Panc1 (cell line): ENCODE results near the gene PIK3R1. TPM values are rescaled to one million over a fixed set of nuclear protein-coding genes. Genes with fewer than 3 reads are reported as not detected.

Experiments
- ATAC-seq: fragments of 200-7000 bp; cut with Tn5 transposase; 2 replicates; pipeline ENCODE4 v1.9.1; 2020; ENCODE audit warnings: mild to moderate bottlenecking, moderate library complexity
- BruUV-seq: library from RNA; stranded (reverse); fragments of 400-500 nt; replicated peaks from 2 replicates; lab custom pipeline; 2021; lab: Mats Ljungman, UMichigan
- CTCF ChIA-PET: fragments of 300-600 bp; sonication (Branson Sonifier 250); formaldehyde crosslinking; loops from one replicate; lab custom pipeline; 2022; ENCODE audit warnings: antibody characterized with exemption; lab: Charles Lee
- POLR2A ChIA-PET: fragments of 300-600 bp; sonication (Branson Sonifier 250); formaldehyde crosslinking; loops from one replicate; lab custom pipeline; 2022; ENCODE audit warnings: antibody characterized with exemption; lab: Charles Lee
- DNase-seq: peaks from one replicate; pipeline ENCODE4 v3.0.0-alpha.2; 2010; ENCODE audit warnings: low read depth, low spot score
- H3K27ac ChIP-seq: 2 replicates; pipeline ENCODE4 v1.5.1; 2011; ENCODE audit warnings: mild to moderate bottlenecking, low read length, inconsistent platforms
- H3K27me3 ChIP-seq: fragments of 200-500 bp; sonication (Bioruptor generic); 2 replicates; pipeline ENCODE4 v1.6.0; 2014; ENCODE audit warnings: low read length, inconsistent platforms; ENCODE audit not compliant: control insufficient read depth, insufficient read depth
- H3K36me3 ChIP-seq: fragments of 200-500 bp; sonication (Bioruptor generic); 2 replicates; pipeline ENCODE4 v1.5.1; 2014; ENCODE audit warnings: inconsistent platforms, mild to moderate bottlenecking, low read length, moderate library complexity; ENCODE audit not compliant: control insufficient read depth, insufficient read depth
- H3K4me1 ChIP-seq: 2 replicates; pipeline ENCODE4 v1.5.1; 2011; ENCODE audit warnings: inconsistent platforms, mild to moderate bottlenecking, low read length, moderate library complexity; ENCODE audit not compliant: control insufficient read depth, insufficient read depth
- H3K4me3 ChIP-seq, 2 experiments: 2 replicates each; pipeline ENCODE4 v1.5.1; 2011 to 2012; ENCODE audit warnings: low read depth in 2 of 2, low read length in 2 of 2, mild to moderate bottlenecking in 2 of 2, inconsistent platforms in 1 of 2, moderate library complexity in 1 of 2
- H3K9me3 ChIP-seq: fragments of 200-500 bp; sonication (Bioruptor generic); 2 replicates; pipeline ENCODE4 v1.5.1; 2014; ENCODE audit warnings: low read depth, mild to moderate bottlenecking, inconsistent platforms, low read length, moderate library complexity; ENCODE audit not compliant: control insufficient read depth, insufficient read depth
- POLR2AphosphoS5 ChIP-seq: IDR thresholded peaks from 2 replicates; pipeline ENCODE4 v1.6.1; 2012; ENCODE audit warnings: mild to moderate bottlenecking, low read depth, low read length, moderate library complexity
- SIN3A ChIP-seq: IDR thresholded peaks from 2 replicates; pipeline ENCODE4 v1.6.1; 2012; ENCODE audit warnings: low read depth, mild to moderate bottlenecking, low read length, moderate library complexity, borderline replicate concordance; ENCODE audit not compliant: insufficient read depth
- TCF7L2 ChIP-seq: IDR thresholded peaks from 2 replicates; pipeline ENCODE4 v1.6.1; 2011; ENCODE audit warnings: mild to moderate bottlenecking, low read depth, low read length, inconsistent platforms
- in situ Hi-C: cut with HindIII; loops from 2 replicates; pipeline ENCODE4 v1.10.0; 2016; ENCODE audit warnings: low sequenced_read_pairs, low pct_unique_long_range_greater_than_20kb
- intact Hi-C: fragments of 100-400 bp; cut with micrococcal nuclease; formaldehyde crosslinking; loops from one replicate; pipeline ENCODE4 v1.10.0; 2022; ENCODE audit not compliant: unreplicated experiment
- total RNA-seq: library from RNA; stranded (reverse); gene quantifications from one replicate; pipeline ENCODE4 v1.2.1, GENCODE V29; 2021; ENCODE audit not compliant: unreplicated experiment
- TF ChIP-seq, protein P1 (sequence below), 2 experiments: IDR thresholded peaks; 2 replicates each; pipeline ENCODE4 v1.6.1; 2011 to 2012; ENCODE audit warnings: low read depth in 2 of 2, control low read depth in 1 of 2, low read length in 1 of 2, mild to moderate bottlenecking in 1 of 2, moderate library complexity in 1 of 2; ENCODE audit not compliant: insufficient read depth in 1 of 2
- TF ChIP-seq, protein P2 (sequence below): fragments of 450-650 bp; IDR thresholded peaks from 2 replicates; pipeline ENCODE4 v1.5.1; 2017; ENCODE audit warnings: mild to moderate bottlenecking

Gene PIK3R1
- total RNA-seq, 1 experiment from 2014 or later = 23.4 TPM

DNA sequence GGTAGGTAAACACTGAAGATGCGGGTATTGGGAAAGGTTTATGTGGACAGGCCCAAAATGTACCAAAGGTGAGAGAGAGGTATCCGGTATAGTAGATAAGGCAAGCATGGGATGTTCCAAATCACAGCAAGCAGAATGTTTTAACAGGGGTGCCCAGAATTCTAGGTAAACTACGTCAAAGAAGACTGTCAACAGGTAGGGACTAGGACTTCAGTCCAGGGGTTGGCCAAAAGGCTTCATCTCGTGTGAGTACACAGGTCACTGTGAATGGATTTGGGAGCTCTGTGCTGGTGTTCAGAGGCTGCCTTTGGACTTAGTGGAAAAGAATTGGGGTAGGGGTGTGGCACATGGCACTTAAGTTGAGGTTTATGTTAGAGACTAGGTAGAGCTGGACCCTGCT lies 66.4 kb downstream of the PIK3R1 start:
- no peak for DNase-seq
- Histone ChIP-seq H3K27ac (no peak overlapping the region), H3K36me3 (peaks cover 5% of the 10 kb centered on the region), H3K4me3 (no peak overlapping the region), H3K27me3 (no peaks in the 10 kb centered on the region), H3K9me3 (no peaks in the 10 kb centered on the region), H3K4me1 (0 out of 2 replicates have a peak, but pooled peaks cover 3% of the 10 kb centered on the region)
- in situ Hi-C loops (no loop called here), intact Hi-C loops (no loop called here)
- BruUV-seq = no TSS peak
- ATAC-seq = no peak
- ChIA-PET POLR2A (no interaction called here), CTCF (no interaction called here)
- no peak for TF ChIP-seq TCF7L2
- no peak for TF ChIP-seq POLR2AphosphoS5
- TF ChIP-seq, protein P1, sequence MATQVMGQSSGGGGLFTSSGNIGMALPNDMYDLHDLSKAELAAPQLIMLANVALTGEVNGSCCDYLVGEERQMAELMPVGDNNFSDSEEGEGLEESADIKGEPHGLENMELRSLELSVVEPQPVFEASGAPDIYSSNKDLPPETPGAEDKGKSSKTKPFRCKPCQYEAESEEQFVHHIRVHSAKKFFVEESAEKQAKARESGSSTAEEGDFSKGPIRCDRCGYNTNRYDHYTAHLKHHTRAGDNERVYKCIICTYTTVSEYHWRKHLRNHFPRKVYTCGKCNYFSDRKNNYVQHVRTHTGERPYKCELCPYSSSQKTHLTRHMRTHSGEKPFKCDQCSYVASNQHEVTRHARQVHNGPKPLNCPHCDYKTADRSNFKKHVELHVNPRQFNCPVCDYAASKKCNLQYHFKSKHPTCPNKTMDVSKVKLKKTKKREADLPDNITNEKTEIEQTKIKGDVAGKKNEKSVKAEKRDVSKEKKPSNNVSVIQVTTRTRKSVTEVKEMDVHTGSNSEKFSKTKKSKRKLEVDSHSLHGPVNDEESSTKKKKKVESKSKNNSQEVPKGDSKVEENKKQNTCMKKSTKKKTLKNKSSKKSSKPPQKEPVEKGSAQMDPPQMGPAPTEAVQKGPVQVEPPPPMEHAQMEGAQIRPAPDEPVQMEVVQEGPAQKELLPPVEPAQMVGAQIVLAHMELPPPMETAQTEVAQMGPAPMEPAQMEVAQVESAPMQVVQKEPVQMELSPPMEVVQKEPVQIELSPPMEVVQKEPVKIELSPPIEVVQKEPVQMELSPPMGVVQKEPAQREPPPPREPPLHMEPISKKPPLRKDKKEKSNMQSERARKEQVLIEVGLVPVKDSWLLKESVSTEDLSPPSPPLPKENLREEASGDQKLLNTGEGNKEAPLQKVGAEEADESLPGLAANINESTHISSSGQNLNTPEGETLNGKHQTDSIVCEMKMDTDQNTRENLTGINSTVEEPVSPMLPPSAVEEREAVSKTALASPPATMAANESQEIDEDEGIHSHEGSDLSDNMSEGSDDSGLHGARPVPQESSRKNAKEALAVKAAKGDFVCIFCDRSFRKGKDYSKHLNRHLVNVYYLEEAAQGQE (IDR thresholded peaks at IDR 0.05; ENCODE audit: insufficient read depth in 1 of 2, low read depth in 2 of 2, low read length in 1 of 2) = no peak
- TF ChIP-seq, protein P2, sequence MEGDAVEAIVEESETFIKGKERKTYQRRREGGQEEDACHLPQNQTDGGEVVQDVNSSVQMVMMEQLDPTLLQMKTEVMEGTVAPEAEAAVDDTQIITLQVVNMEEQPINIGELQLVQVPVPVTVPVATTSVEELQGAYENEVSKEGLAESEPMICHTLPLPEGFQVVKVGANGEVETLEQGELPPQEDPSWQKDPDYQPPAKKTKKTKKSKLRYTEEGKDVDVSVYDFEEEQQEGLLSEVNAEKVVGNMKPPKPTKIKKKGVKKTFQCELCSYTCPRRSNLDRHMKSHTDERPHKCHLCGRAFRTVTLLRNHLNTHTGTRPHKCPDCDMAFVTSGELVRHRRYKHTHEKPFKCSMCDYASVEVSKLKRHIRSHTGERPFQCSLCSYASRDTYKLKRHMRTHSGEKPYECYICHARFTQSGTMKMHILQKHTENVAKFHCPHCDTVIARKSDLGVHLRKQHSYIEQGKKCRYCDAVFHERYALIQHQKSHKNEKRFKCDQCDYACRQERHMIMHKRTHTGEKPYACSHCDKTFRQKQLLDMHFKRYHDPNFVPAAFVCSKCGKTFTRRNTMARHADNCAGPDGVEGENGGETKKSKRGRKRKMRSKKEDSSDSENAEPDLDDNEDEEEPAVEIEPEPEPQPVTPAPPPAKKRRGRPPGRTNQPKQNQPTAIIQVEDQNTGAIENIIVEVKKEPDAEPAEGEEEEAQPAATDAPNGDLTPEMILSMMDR = no peak
- no peak for TF ChIP-seq SIN3A

DNA sequence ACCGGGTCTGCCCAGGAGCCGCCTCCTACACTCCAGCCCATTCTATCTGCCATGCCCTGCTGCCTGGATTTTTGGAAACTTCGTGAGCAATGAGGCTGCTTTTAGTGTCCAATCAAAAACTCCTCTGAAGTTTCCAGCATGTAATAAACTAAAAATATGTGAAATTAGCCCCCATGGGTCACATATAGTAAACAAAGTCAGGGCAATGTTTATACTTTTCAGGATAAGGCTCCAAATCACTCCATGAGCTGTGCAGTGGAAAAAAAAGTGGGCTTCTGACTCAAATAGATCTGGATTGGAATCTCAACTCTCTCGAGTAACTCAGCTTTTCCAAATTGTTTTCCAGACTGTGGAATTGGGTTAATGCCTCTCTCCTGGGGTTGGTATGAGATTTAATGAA lies 68.2 kb downstream of the PIK3R1 start:
- CTCF ChIA-PET = no interaction called here

More for the DNA sequence above, 68.2 kb downstream of the PIK3R1 start:
- POLR2A ChIA-PET = no interaction called here
- DNase-seq = no peak
- no peaks in the 10 kb centered on the region for H3K9me3 ChIP-seq
- H3K4me3 ChIP-seq = no peak overlapping the region
- H3K27me3 ChIP-seq = no peaks in the 10 kb centered on the region
- in situ Hi-C loops (no loop called here), intact Hi-C loops (no loop called here)
- H3K36me3 ChIP-seq = peaks cover 5% of the 10 kb centered on the region
- peaks cover 13% of the 10 kb centered on the region for H3K4me1 ChIP-seq
- no TSS peak for BruUV-seq
- no peak for ATAC-seq
- H3K27ac ChIP-seq = no peak overlapping the region
- TF ChIP-seq TCF7L2 (no peak), SIN3A (no peak), POLR2AphosphoS5 (no peak)
- TF ChIP-seq, protein P1 (IDR thresholded peaks at IDR 0.05; ENCODE audit: insufficient read depth in 1 of 2, low read depth in 2 of 2, low read length in 1 of 2) = no peak
- TF ChIP-seq, protein P2 = no peak
